Stimulated activated CD4-positive, alpha-beta T cell treated with anti-CD3 and anti-CD28 coated beads, Interleukin-2, amount 100 ng/mL, for 48 hours (primary cell): ENCODE measurements around the gene TEX2.
A peak's percentile ranks its signal among the peaks of the same experiment; 100 is the strongest.

Source experiments
- DNase-seq, 2 donors: peaks; one replicate each; pipeline ENCODE4 v3.0.0-alpha.2; 2020

Gene TEX2

DNA sequence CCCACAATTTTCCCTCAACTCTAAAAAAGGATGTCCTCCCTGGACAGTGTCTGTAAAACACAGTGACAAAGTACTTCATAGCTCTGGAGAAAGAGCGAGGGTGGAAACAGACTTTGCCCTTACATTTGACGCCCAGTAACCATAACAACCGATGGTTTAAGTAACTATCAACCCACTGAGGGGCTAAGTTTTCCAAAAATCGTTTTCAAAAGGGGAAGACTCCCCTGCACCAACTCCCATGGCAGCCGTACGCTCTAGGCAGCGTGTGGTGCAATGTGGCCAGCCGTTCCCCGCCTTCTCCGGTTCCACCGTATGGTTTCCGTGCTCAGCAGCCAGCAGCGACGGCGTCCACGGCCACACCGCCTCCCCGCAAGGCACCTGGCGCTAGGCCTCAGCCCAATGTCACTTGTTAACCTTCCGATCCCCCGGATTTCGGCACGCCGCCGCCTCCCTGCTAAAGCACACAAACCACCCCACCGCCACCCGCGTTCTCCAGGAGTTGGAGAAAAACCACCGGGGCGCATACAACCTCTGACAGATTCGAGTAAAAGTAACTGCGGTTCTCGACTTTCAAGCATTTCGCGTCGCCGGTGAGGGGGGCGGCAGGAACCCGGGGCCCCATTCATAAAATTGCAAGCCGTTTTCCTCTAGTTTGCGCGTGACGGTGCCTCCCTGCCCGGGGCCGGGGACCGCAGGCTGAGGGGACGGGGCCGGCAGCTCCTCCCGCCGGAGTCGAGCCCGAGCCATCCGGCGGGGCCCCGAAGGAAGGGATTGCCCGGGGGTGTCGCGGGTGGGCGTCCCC lies 661 bp downstream of the TEX2 start:
- peak; percentile 39 to 46 for DNase-seq

GRCh38 chr17:64261417-64262145 lies 1.5 kb downstream of the TEX2 start:
- DNase-seq = no peak

- DNase-seq = no peak
Measured at GRCh38 chr17:64260886-64261285, 2.2 kb downstream of the TEX2 start.

GRCh38 chr17:64259922-64260321 lies 3.1 kb downstream of the TEX2 start:
- no peak for DNase-seq

- DNase-seq = no peak
Measured at GRCh38 chr17:64259426-64259825, 3.6 kb downstream of the TEX2 start.

DNA sequence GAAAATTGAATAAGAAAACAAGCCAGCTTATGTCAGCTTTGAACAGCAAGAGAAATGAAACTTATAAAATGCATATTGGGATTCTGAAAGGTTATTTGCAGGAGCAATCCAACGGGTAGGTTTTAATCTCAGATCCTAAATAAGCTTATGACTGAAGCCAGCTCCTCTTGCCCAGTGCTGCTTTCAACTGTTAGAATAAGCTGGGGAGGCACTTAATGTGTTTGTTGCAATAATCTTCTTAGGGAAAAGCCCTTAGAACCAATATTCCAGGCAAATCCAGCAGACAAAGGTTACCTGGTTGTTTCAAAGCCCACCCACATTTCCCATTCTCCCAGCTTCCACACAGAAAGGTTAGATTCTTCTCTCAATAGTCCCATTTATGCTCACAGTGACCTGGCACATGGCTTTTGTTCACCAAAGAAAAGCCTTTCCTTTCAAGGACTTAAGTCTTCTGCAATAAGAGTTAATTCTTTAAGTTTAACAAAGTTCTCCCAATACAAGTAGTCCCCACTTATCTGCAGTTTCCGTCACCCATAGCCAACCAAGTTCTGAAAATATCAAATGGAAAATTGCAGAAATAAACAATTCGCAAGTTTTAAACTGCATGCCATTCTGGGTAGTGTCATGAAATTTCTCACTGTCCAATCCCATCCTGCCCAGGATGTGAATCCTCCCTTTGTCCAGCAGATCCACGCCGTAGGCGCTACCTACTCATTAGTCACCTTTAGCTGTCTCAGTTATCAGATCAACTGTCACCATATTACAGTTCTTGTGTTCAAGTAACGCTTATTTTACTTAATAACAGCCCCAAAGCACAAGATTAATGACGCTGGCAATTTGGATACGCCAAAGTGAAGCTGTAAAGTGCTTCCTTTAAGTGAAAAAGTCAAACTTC lies 5.9 kb downstream of the TEX2 start:
- no peak for DNase-seq

DNA sequence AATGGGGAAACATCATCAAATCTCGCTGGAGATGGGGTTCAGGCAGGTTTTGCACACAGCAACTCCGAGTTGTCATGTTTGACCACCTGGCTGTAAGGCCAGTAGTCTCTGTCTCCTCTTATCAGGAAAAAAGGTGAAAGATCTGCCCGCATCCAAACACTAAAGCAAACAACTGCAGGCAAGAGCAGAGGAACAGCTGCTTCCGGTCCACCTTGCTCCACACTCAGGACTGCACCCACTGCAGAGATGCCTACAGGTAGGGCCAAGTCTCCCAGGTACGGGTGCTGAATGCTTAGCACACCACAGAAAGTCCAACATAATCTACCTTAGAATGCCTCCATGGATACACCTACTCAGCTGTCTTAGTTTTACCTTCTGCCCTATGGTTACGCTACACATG lies 7.3 kb downstream of the TEX2 start:
- no peak for DNase-seq

- DNase-seq = no peak
Measured at GRCh38 chr17:64254755-64255154, 8.3 kb downstream of the TEX2 start.

DNA sequence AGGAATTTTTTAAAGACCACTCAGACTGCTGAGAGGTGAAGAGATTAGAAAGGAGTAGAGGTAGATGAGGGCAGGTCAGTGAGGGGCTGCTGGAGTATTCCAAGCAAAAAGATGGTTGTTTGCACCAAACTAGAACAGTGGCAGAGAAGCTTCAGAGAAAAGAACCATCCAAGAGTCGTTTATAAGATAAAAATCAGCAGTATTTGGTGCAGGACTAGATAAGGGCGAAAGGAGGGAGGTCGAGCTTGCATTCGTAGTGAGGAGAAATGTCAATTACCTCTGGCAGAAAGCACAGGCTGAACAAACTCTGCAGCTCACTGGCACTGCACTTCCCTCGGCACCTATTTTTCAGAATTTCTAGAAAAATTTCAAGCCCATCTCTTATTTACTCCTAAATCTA lies 9.6 kb downstream of the TEX2 start:
- no peak for DNase-seq

GRCh38 chr17:64252831-64253230 lies 10.2 kb downstream of the TEX2 start:
- no peak for DNase-seq

DNA sequence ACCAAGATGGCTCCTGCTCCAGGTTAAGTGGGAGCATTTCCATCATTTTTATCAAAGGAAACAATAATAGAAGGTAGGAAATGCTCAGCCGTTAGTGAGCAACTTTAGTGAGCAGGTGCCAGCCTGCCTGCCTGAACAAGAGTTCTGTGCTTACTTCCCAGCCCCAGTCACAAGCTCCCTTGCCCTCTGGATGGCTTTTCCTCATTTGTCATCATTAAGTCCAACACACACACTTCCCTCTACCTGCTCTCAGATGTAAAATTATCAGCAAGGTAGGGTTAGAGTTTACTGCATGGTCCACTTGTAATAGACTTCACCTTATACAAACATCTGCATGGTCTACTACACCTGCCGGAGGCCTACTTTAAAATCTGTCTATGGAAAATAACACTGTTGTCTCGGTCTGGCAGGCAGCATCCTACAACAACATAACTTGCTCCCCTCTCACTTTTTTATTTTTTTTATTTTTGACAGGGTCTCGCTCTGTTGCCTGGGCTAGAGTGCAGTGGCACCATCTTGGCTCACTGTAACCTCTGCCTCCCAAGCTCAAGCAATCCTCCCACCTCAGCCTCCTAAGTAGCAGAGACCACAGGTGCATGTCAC lies 12.7 kb downstream of the TEX2 start:
- no peak for DNase-seq

- no peak for DNase-seq
Measured at GRCh38 chr17:64247836-64248235, 15.2 kb downstream of the TEX2 start.

DNA sequence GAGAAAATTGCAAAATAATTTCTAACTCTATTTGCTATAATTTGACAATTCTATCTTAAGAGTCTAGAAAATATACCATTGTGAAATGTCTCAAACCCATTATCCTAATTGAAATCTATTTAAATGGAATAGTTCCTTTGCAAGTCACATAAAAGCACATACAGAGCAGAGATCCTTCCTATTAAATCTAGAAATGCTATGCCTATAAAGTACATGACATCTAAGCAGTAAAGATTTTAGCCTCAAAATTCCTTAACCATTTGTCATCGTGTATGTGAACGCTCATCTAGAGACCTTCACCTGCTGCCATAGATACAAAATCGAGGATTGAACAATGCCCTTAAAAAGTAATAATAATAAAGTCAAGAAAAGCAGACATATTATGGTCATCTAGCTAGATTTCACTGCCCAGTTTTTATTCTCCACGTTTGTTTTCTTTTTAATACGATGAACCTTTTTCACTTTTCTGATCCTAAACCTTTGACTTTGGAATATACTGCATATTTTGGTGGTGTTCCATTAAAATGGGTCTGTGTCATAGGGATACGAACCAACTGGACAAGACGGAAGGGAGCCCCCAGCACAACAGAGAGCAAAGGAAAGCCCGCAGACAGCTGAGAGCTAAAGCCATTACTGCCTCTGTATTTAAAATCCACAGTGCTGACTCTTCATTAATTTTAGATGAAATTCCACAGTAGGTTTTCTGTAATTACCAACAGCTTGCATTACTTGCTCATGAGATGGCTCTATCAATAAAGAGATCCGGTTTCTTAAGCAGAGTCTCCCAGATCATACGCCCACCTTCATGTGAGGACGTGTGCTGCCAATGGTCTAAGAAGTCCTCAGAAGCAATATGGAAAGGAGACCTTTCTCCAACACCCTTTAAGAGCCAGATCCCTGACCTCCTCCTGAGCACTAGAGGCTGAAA lies 17.6 kb downstream of the TEX2 start:
- DNase-seq = no peak

DNA sequence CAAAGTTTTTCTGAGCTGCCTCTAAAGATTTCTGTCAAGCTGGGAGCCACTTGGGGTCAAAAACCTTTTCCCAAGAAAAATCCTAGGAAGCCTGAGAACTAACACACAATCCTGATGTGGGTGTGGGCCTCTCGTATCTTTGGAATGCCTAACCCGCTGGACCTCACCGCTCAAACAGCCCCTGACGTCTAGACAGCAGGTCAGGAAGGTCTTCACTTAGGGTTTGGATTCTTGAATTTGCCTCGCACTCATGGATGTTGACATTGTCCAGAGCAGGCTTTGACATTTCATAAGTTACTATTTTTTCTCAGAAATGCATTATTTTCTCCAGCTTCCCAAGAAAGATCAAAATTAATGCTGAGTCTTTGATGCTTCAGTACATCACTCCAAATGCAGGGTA lies 18.9 kb downstream of the TEX2 start:
- DNase-seq = no peak

- no peak for DNase-seq
Measured at GRCh38 chr17:64243340-64243739, 19.7 kb downstream of the TEX2 start.

- no peak for DNase-seq
Measured at GRCh38 chr17:64242633-64243032, 20.4 kb downstream of the TEX2 start.

- DNase-seq = no peak
Measured at GRCh38 chr17:64240741-64241347, 22.2 kb downstream of the TEX2 start.

- no peak for DNase-seq
Measured at GRCh38 chr17:64240261-64240740, 22.8 kb downstream of the TEX2 start.

DNA sequence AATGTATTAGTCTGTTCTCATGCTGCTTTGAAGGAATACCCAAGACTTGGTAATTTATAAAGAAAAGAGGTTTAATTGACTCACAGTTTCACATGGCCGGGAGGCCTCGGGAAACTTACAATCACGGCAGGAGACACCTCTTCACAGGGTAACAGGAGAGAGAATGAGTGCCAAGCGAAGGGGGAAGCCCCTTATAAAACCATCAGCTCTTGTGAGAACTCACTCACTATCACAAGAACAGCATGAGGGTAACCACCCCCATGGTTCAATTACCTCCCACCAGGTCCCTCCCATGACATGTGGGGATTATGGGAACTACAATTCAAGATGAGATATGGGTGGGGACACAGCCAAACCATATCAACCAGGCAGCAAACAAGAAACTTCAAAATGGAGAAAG lies 24.6 kb downstream of the TEX2 start:
- peak; percentile 11 to 28 for DNase-seq

GRCh38 chr17:64236827-64237403 lies 26.1 kb downstream of the TEX2 start:
- DNase-seq = no peak

- DNase-seq = no peak
Measured at GRCh38 chr17:64234961-64235360, 28.1 kb downstream of the TEX2 start.
